A673 (cell line): ENCODE results near the gene SUSD1.

Experiments used
- EZH2 ChIP-seq: fragments of 200-600 bp; sonication (generic); IDR thresholded peaks from 2 replicates; pipeline ENCODE4 v1.6.1; 2017; ENCODE audit warnings: borderline replicate concordance, low read depth, mild to moderate bottlenecking, mixed read lengths, antibody characterized with exemption, low read length; ENCODE audit not compliant: poor library complexity, severe bottlenecking
- TF ChIP-seq, protein P1 (sequence below): fragments of 300-800, 200-600 bp; sonication (generic); conservative IDR thresholded peaks from 2 replicates; pipeline ENCODE4 v1.5.1; 2017; ENCODE audit warnings: low read depth, mild to moderate bottlenecking, antibody characterized with exemption, low read length, moderate library complexity, mixed read lengths

DNA sequence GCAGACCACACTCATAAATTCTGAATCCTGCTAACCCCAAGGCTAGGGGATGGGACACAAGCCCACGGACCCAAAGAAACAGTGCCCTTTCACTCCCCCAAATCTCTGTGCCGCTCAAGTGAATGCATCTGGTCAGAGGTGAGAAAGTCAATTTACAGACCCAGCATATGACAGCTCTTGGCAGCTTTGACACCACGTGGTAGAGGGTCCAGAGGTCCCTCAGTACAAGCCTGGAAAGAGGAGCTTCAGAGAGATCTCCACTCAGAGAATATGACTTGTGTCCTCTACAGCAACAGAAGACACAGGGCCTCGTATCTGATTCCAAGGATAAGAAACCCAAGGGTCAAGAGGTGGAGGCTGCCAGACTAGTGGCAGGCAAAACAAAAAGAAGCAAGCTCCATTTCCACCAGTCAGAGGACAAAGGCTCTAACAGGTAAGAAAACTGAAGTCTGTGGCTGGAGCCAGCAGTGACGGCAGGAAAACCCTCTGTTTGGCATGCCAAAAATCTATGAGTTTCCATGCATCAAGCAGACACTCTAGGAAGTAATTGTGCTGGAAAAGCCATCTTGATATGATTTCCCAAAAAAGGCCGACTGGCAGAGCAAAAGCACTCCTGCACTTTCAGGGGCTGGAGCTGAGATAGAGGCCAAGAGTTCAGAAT lies 139.8 kb downstream of the SUSD1 start:
- TF ChIP-seq EZH2 = no peak
- TF ChIP-seq, protein P1, sequence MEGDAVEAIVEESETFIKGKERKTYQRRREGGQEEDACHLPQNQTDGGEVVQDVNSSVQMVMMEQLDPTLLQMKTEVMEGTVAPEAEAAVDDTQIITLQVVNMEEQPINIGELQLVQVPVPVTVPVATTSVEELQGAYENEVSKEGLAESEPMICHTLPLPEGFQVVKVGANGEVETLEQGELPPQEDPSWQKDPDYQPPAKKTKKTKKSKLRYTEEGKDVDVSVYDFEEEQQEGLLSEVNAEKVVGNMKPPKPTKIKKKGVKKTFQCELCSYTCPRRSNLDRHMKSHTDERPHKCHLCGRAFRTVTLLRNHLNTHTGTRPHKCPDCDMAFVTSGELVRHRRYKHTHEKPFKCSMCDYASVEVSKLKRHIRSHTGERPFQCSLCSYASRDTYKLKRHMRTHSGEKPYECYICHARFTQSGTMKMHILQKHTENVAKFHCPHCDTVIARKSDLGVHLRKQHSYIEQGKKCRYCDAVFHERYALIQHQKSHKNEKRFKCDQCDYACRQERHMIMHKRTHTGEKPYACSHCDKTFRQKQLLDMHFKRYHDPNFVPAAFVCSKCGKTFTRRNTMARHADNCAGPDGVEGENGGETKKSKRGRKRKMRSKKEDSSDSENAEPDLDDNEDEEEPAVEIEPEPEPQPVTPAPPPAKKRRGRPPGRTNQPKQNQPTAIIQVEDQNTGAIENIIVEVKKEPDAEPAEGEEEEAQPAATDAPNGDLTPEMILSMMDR = no peak
